CD4-positive, alpha-beta T cell treated with Interleukin-12 subunit alpha and Interleukin-12 subunit beta, for 1 hour (primary cell): Measurements from ENCODE around the gene MAP2K5.
"Not testable (repeated sequence)": the region's sequence is repeated elsewhere in the genome, so short reads cannot be mapped to it uniquely, and the experiment has no call there.

Source experiments
- DNase-seq: peaks from one replicate; pipeline ENCODE4 v3.0.0-alpha.2; 2020

Gene MAP2K5

GRCh38 chr15:67605871-67606270 lies 63.4 kb downstream of the MAP2K5 start:
- DNase-seq: no peak

GRCh38 chr15:67606742-67607141 lies 64.2 kb downstream of the MAP2K5 start:
- DNase-seq: no peak

- no peak for DNase-seq
These were observed 64.8 kb downstream of the MAP2K5 start for GRCh38 chr15:67607329-67607728.

GRCh38 chr15:67607959-67608637 lies 65.6 kb downstream of the MAP2K5 start:
- no peak for DNase-seq

- DNase-seq: no peak
These were observed 66.1 kb downstream of the MAP2K5 start for GRCh38 chr15:67608638-67608959.

GRCh38 chr15:67611370-67612369 lies 69.2 kb downstream of the MAP2K5 start:
- DNase-seq: no peak

GRCh38 chr15:67613211-67613610 lies 70.7 kb downstream of the MAP2K5 start:
- DNase-seq: no peak

GRCh38 chr15:67613708-67614107 lies 71.2 kb downstream of the MAP2K5 start:
- no peak for DNase-seq

- not testable (repeated sequence) for DNase-seq
These were observed 72.6 kb downstream of the MAP2K5 start for GRCh38 chr15:67615131-67615534.

GRCh38 chr15:67618297-67618696 lies 75.8 kb downstream of the MAP2K5 start:
- no peak for DNase-seq

- DNase-seq: no peak
These were observed 79.6 kb downstream of the MAP2K5 start for GRCh38 chr15:67622110-67622509.

- DNase-seq: no peak
These were observed 89.8 kb downstream of the MAP2K5 start for GRCh38 chr15:67632261-67632660.

- DNase-seq: not testable (repeated sequence)
These were observed 93.4 kb downstream of the MAP2K5 start for GRCh38 chr15:67635950-67636349.

- DNase-seq: no peak
These were observed 97.1 kb downstream of the MAP2K5 start for GRCh38 chr15:67639591-67639990.

- no peak for DNase-seq
These were observed 99.0 kb downstream of the MAP2K5 start for GRCh38 chr15:67641453-67641852.

- no peak for DNase-seq
These were observed 104.3 kb downstream of the MAP2K5 start for GRCh38 chr15:67646847-67647246.

GRCh38 chr15:67652586-67652985 lies 110.1 kb downstream of the MAP2K5 start:
- DNase-seq: no peak

GRCh38 chr15:67660446-67660845 lies 117.9 kb downstream of the MAP2K5 start:
- no peak for DNase-seq

GRCh38 chr15:67660874-67661606 lies 118.5 kb downstream of the MAP2K5 start:
- DNase-seq: no peak

- DNase-seq: no peak
These were observed 128.3 kb downstream of the MAP2K5 start for GRCh38 chr15:67670647-67671305.

GRCh38 chr15:67672834-67673233 lies 130.3 kb downstream of the MAP2K5 start:
- DNase-seq: not testable (repeated sequence)

- no peak for DNase-seq
These were observed 132.5 kb downstream of the MAP2K5 start for GRCh38 chr15:67674983-67675382.

GRCh38 chr15:67678089-67678488 lies 135.6 kb downstream of the MAP2K5 start:
- DNase-seq: no peak
